ENCODE data around the gene SART1.
"Not testable (repeated sequence)": the region's sequence is repeated elsewhere in the genome, so short reads cannot be mapped to it uniquely, and the experiment has no call there.

The SART1 gene

GRCh38 chr11:66016793-66017177 is 55.3 kb downstream of the SART1 start:
- FAIRE-seq = no peak
- no peak for TF ChIP-seq POLR2A (IDR thresholded peaks at IDR 0.05; ENCODE audit: low read depth, low read length)
- TF ChIP-seq POLR2AphosphoS5 (IDR thresholded peaks at IDR 0.05; ENCODE audit: low read depth, low read length) = no peak
- no peak for TF ChIP-seq TAF1 (IDR thresholded peaks at IDR 0.05; ENCODE audit: low read depth, low read length)
- TF ChIP-seq SPI1 (IDR thresholded peaks at IDR 0.05; ENCODE audit: low read depth, low read length) = no peak
- no peak for TF ChIP-seq PAX5 (IDR thresholded peaks at IDR 0.05; ENCODE audit: insufficient read depth, low read length, severe bottlenecking)
- no peak for TF ChIP-seq POU2F2 (IDR thresholded peaks at IDR 0.05; ENCODE audit: low read depth, low read length)
- no peak for DNase-seq (ENCODE audit: insufficient read length, low spot score)

DNA sequence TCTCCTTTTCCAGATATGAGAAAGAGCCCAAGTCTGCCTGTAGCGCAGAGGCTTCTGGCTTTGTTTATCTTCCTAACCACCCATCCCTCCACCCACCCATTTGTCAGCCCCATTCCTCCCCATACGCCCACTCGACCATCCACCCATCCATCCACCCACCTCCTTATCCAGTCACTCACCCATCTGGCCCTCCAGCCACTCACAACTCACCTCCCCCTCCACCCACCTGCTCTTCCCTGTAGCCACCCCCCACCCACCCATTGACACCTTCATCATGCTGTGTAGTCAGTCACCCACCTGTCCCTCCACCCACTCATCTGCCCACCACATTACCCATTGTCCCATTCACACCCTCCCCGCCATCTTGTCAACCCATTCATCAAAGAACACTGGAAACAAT is 55.8 kb downstream of the SART1 start:
- FAIRE-seq (no peak), DNase-seq (ENCODE audit: insufficient read length, low spot score) (no peak)
- no peak for TF ChIP-seq POU2F2 (IDR thresholded peaks at IDR 0.05; ENCODE audit: low read depth, low read length)
- no peak for TF ChIP-seq POLR2AphosphoS5 (IDR thresholded peaks at IDR 0.05; ENCODE audit: low read depth, low read length)
- no peak for TF ChIP-seq SPI1 (IDR thresholded peaks at IDR 0.05; ENCODE audit: low read depth, low read length)
- no peak for TF ChIP-seq TAF1 (IDR thresholded peaks at IDR 0.05; ENCODE audit: low read depth, low read length)
- no peak for TF ChIP-seq POLR2A (IDR thresholded peaks at IDR 0.05; ENCODE audit: low read depth, low read length)

DNA sequence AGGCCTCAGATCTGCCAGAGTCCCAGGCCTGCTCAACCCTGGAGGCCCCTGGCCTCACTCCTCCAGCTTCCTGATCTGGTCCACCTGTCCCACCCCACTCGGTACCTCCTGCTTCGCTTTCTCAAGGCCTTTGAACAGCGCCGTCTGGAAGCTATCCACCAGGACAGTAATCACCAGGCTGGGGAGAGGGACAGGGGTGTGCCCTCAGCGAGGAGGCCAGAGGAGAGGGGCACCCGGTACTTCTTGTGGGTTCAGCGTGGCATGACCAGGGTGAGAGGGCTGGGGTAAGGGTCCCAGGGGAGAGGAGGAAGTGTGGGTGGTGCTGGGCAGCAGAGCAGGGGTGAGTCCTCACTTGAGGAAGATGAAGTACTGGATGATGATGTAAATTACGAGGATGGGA is 58.7 kb downstream of the SART1 start:
- TF ChIP-seq POU2F2 (IDR thresholded peaks at IDR 0.05; ENCODE audit: low read depth, low read length) = no peak
- TF ChIP-seq SPI1 (IDR thresholded peaks at IDR 0.05; ENCODE audit: low read depth, low read length) = no peak
- no peak for TF ChIP-seq TAF1 (IDR thresholded peaks at IDR 0.05; ENCODE audit: low read depth, low read length)
- TF ChIP-seq PAX5 (IDR thresholded peaks at IDR 0.05; ENCODE audit: insufficient read depth, low read length, severe bottlenecking) = no peak
- no peak for TF ChIP-seq POLR2A (IDR thresholded peaks at IDR 0.05; ENCODE audit: low read depth, low read length)
- no peak for TF ChIP-seq POLR2AphosphoS5 (IDR thresholded peaks at IDR 0.05; ENCODE audit: low read depth, low read length)
- FAIRE-seq (no peak), DNase-seq (ENCODE audit: insufficient read length, low spot score) (no peak)

- TF ChIP-seq POLR2AphosphoS5 (IDR thresholded peaks at IDR 0.05; ENCODE audit: low read depth, low read length) = no peak
- no peak for TF ChIP-seq POLR2A (IDR thresholded peaks at IDR 0.05; ENCODE audit: low read depth, low read length)
- no peak for TF ChIP-seq TAF1 (IDR thresholded peaks at IDR 0.05; ENCODE audit: low read depth, low read length)
- TF ChIP-seq SPI1 (IDR thresholded peaks at IDR 0.05; ENCODE audit: low read depth, low read length) = no peak
- TF ChIP-seq POU2F2 (IDR thresholded peaks at IDR 0.05; ENCODE audit: low read depth, low read length) = no peak
- no peak for TF ChIP-seq PAX5 (IDR thresholded peaks at IDR 0.05; ENCODE audit: insufficient read depth, low read length, severe bottlenecking)
- FAIRE-seq = no peak
- DNase-seq (ENCODE audit: insufficient read length, low spot score) = no peak
Observed at GRCh38 chr11:66020618-66021357, 59.3 kb downstream of the SART1 start.

DNA sequence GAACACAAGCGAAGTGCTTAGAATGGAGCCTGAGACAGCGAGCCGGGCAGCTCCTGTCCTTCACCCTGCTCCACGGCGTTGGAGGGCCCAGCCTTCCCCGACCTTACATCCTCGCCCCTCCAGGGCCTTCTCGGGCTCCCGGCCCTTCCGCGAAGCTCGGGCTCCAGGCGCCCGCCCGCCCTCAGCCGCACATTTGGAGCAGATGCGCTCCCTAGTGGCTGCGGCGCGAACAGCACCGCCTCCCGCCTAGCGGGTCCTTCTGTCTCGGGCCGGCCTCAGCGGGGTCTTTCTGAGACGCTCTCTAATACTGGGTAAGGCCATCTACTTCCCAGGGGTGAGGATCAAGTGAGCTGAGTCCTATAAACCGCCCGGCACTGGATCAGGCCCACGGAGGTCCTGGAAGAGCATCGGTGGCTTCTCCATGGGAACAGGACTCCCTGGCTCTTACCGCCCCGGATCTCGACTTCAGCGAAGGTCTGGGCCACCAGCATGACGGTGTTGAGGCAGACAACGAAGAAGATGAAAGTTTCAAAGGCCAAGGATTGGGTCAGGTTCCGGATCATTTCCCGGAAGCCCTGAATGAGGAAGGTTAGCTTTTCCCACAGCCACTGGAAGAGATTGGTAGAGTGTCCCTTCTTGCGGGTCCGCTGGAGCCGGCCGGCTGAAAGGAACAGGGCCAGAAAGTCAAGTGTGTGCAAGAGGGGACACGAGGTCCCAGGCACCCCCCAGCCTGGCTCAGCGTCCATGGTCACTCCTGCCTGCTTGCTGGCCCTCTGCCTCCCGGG is 61.1 kb downstream of the SART1 start:
- peak; percentile 94 for DNase-seq (ENCODE audit: insufficient read length, low spot score)
- no peak for TF ChIP-seq PAX5 (IDR thresholded peaks at IDR 0.05; ENCODE audit: insufficient read depth, low read length, severe bottlenecking)
- TF ChIP-seq POU2F2 (IDR thresholded peaks at IDR 0.05; ENCODE audit: low read depth, low read length) = no peak
- no peak for TF ChIP-seq TAF1 (IDR thresholded peaks at IDR 0.05; ENCODE audit: low read depth, low read length)
- TF ChIP-seq POLR2AphosphoS5 (IDR thresholded peaks at IDR 0.05; ENCODE audit: low read depth, low read length) = no peak
- TF ChIP-seq SPI1 (IDR thresholded peaks at IDR 0.05; ENCODE audit: low read depth, low read length) = no peak
- TF ChIP-seq POLR2A (IDR thresholded peaks at IDR 0.05; ENCODE audit: low read depth, low read length) = no peak
- FAIRE-seq = peak; percentile 80

DNA sequence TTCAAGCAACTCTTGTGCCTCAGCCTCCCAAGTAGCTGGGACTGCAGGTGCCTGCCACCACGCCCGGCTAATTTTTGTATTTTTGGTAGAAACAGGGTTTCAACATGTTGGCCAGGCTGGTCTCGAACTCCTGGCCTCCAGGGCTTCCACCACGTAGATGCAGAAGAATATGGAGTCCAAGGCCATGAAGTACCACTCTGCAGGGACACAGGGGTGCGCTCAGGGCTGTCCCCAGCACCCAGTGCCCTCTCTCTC is 61.6 kb downstream of the SART1 start:
- not testable (repeated sequence) for DNase-seq (ENCODE audit: insufficient read length, low spot score); FAIRE-seq

GRCh38 chr11:66026017-66026529 is 64.5 kb downstream of the SART1 start, which contains the start of gene CATSPER1:
Gene CATSPER1, minus strand, starts transcription at chr11:66026479. Its CDS starts 100 bp downstream, at chr11:66026379.
- TF ChIP-seq SPI1 (IDR thresholded peaks at IDR 0.05; ENCODE audit: low read depth, low read length) (no peak), POLR2A (IDR thresholded peaks at IDR 0.05; ENCODE audit: low read depth, low read length) (no peak), PAX5 (IDR thresholded peaks at IDR 0.05; ENCODE audit: insufficient read depth, low read length, severe bottlenecking) (no peak), POU2F2 (IDR thresholded peaks at IDR 0.05; ENCODE audit: low read depth, low read length) (no peak)
- DNase-seq (ENCODE audit: insufficient read length, low spot score) (no peak), FAIRE-seq (no peak)

Data from GM12891 (cell line).